Keratinocyte (primary cell): ENCODE data around the gene SLC26A3. TPM values are rescaled to one million over a fixed set of nuclear protein-coding genes. Genes with fewer than 3 reads are reported as not detected.

Experiments used
- DNase-seq: peaks from one replicate; pipeline ENCODE4 v3.0.0-alpha.2; 2011; ENCODE audit warnings: low read depth, missing footprints, low spot score
- FAIRE-seq: peaks from 2 replicates; lab custom pipeline; 2011; peaks lifted over from hg19 to GRCh38; lab: Jason Lieb, UNC
- H2AFZ ChIP-seq: 2 replicates; pipeline ENCODE4 v1.6.0; 2012; ENCODE audit warnings: low read length, control low read depth, inconsistent platforms; ENCODE audit not compliant: control insufficient read depth
- H3K27ac ChIP-seq: 2 replicates; pipeline ENCODE4 v1.5.1; 2011; ENCODE audit warnings: low read length; ENCODE audit not compliant: control insufficient read depth, insufficient read depth
- H3K27me3 ChIP-seq: 3 replicates; pipeline ENCODE4 v1.6.0; 2011; ENCODE audit warnings: low read length; ENCODE audit not compliant: control insufficient read depth, insufficient read depth; ENCODE audit errors: extremely low read depth
- H3K36me3 ChIP-seq, 2 experiments: 2 replicates in 1 of 2; 3 replicates in 1 of 2; pipeline ENCODE4 v1.5.1; 2011; ENCODE audit warnings: low read length in 2 of 2, mild to moderate bottlenecking in 1 of 2; ENCODE audit not compliant: control insufficient read depth in 2 of 2, insufficient read depth in 2 of 2; ENCODE audit errors: extremely low read depth in 1 of 2
- H3K4me1 ChIP-seq: 3 replicates; pipeline ENCODE4 v1.5.1; 2011; ENCODE audit warnings: low read length; ENCODE audit not compliant: control insufficient read depth, insufficient read depth; ENCODE audit errors: extremely low read depth
- H3K4me2 ChIP-seq: 3 replicates; pipeline ENCODE4 v1.6.0; 2011; ENCODE audit warnings: low read depth, low read length; ENCODE audit not compliant: control insufficient read depth, insufficient read depth; ENCODE audit errors: extremely low read depth
- H3K4me3 ChIP-seq, 3 experiments: fragments of 200-600 bp in 1 of 3; sonication (generic) in 1 of 3; 2 replicates in 2 of 3; 3 replicates in 1 of 3; pipeline ENCODE4 v1.5.1; 2011 to 2016; ENCODE audit warnings: low read length in 3 of 3, mild to moderate bottlenecking in 3 of 3, control low read depth in 2 of 3, inconsistent platforms in 1 of 3, low read depth in 1 of 3, mixed read lengths in 1 of 3, mixed run types in 1 of 3, moderate library complexity in 1 of 3; ENCODE audit not compliant: control insufficient read depth in 2 of 3, insufficient read depth in 2 of 3; ENCODE audit errors: extremely low read depth in 1 of 3
- H3K79me2 ChIP-seq: 2 replicates; pipeline ENCODE4 v1.6.0; 2012; ENCODE audit warnings: low read length; ENCODE audit not compliant: control insufficient read depth, insufficient read depth
- H3K9ac ChIP-seq: 3 replicates; pipeline ENCODE4 v1.6.0; 2011; ENCODE audit warnings: low read length; ENCODE audit not compliant: control insufficient read depth, insufficient read depth; ENCODE audit errors: extremely low read depth
- H3K9me1 ChIP-seq: 3 replicates; pipeline ENCODE4 v1.6.0; 2011; ENCODE audit warnings: low read length; ENCODE audit not compliant: control insufficient read depth, insufficient read depth; ENCODE audit errors: extremely low read depth
- H3K9me3 ChIP-seq: 2 replicates; pipeline ENCODE4 v1.5.1; 2012; ENCODE audit warnings: low read depth, low read length; ENCODE audit not compliant: control insufficient read depth
- H4K20me1 ChIP-seq: 3 replicates; pipeline ENCODE4 v1.6.0; 2011; ENCODE audit warnings: low read length; ENCODE audit not compliant: control insufficient read depth, insufficient read depth; ENCODE audit errors: extremely low read depth
- EZH2 ChIP-seq: IDR thresholded peaks from one replicate; pipeline ENCODE4 v1.6.1; 2012; ENCODE audit warnings: inconsistent platforms, mild to moderate bottlenecking, low read length, moderate library complexity
- dilution Hi-C: fragments of 300-500 bp; cut with MboI; formaldehyde crosslinking; loops from one replicate; pipeline ENCODE4 v1.7.0; 2020; ENCODE audit warnings: low sequenced_read_pairs; ENCODE audit not compliant: extremely low pct_ligation_motif_present
- polyA plus RNA-seq, 5 experiments: library from polyadenylated mRNA; depleted of rRNA in 3 of 5; stranded (reverse) in 3 of 5; stranded (forward) in 1 of 5; unstranded in 1 of 5; fragments of >200 nt; gene quantifications; 1 replicate in 1 of 5; 2 replicates in 3 of 5; 3 replicates in 1 of 5; pipeline versions ENCODE4 v1.2.1 to v1.2.3, GENCODE V29; 2011 to 2012; ENCODE audit warnings: missing spikeins in 2 of 5, low read depth in 1 of 5, low replicate concordance in 1 of 5
- TF ChIP-seq, protein P1 (sequence below), 3 experiments: IDR thresholded peaks in 1 of 3; conservative IDR thresholded peaks in 1 of 3; optimal IDR thresholded peaks in 1 of 3; 2 replicates in 2 of 3; 3 replicates in 1 of 3; pipeline versions ENCODE3 to v1.5.1; 2011; ENCODE audit warnings: low read length in 3 of 3, mild to moderate bottlenecking in 3 of 3, moderate library complexity in 2 of 3, control low read depth in 1 of 3, inconsistent platforms in 1 of 3; ENCODE audit not compliant: insufficient read depth in 2 of 3; ENCODE audit errors: extremely low read depth in 1 of 3

SLC26A3 gene
- polyA plus RNA-seq, 1 donor (not counting 4 experiments of a cell fraction or from before 2014, with no cell fraction given), result not detected

DNA sequence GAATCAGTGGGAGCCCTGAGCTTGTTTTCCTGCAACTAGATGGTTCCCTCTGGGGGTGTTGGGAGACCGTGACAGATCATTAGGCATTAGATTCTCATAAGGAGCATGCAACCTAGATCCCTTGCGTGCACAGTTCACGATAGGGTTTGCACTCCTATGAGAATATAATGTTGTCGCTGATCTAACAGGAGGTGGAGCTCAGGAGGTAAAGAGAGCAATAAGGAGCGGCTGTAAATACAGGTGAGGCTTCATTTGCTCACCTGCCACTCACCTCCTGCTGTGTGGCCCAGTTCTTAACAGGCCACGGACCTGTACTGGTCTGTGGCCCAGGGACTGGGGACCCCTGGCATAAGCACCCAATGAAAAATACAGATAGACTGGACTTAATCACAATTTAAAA lies 10.7 kb downstream of the SLC26A3 start:
- no peaks in the 10 kb centered on the region for H3K4me1 ChIP-seq
- no peak overlapping the region for H3K4me2 ChIP-seq
- dilution Hi-C loops, result no loop called here
- no peak overlapping the region for H3K9ac ChIP-seq
- H4K20me1 ChIP-seq, result no peaks in the 10 kb centered on the region
- FAIRE-seq, result no peak
- no peak overlapping the region for H3K4me3 ChIP-seq
- H2AFZ ChIP-seq, result no peak overlapping the region
- no peak overlapping the region for H3K27ac ChIP-seq
- no peaks in the 10 kb centered on the region for H3K79me2 ChIP-seq
- no peaks in the 10 kb centered on the region for H3K9me1 ChIP-seq
- H3K36me3 ChIP-seq, result no peaks in the 10 kb centered on the region
- H3K9me3 ChIP-seq, result no peaks in the 10 kb centered on the region
- TF ChIP-seq, protein P1, sequence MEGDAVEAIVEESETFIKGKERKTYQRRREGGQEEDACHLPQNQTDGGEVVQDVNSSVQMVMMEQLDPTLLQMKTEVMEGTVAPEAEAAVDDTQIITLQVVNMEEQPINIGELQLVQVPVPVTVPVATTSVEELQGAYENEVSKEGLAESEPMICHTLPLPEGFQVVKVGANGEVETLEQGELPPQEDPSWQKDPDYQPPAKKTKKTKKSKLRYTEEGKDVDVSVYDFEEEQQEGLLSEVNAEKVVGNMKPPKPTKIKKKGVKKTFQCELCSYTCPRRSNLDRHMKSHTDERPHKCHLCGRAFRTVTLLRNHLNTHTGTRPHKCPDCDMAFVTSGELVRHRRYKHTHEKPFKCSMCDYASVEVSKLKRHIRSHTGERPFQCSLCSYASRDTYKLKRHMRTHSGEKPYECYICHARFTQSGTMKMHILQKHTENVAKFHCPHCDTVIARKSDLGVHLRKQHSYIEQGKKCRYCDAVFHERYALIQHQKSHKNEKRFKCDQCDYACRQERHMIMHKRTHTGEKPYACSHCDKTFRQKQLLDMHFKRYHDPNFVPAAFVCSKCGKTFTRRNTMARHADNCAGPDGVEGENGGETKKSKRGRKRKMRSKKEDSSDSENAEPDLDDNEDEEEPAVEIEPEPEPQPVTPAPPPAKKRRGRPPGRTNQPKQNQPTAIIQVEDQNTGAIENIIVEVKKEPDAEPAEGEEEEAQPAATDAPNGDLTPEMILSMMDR (optimal IDR thresholded peaks at IDR 0.05 in 1 of 3, IDR thresholded peaks at IDR 0.05 in 1 of 3, conservative IDR thresholded peaks at IDR 0.05 in 1 of 3; ENCODE audit: extremely low read depth in 1 of 3, insufficient read depth in 2 of 3, low read length in 3 of 3), result no peak
- TF ChIP-seq EZH2, result no peak
- H3K27me3 ChIP-seq, result peaks cover 3% of the 10 kb centered on the region
- DNase-seq, result no peak

DNA sequence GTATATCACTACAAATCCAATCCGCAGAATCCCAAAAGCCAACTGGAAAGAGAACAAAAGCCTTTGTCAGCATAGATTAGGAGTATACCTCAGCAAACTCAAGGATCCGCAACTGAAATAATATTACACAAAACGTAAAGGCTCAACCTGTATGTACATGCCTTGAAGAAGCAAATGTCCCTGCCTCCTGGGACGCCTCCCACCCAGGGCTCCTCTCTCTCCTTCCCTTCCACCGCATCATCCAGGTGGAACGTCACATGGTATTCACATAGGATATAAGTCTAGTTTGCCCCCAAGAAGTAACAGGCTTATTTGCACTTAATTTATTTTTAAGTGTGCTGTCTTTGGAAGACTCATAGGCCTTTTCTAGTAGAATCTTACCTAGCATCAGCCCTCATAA lies 13.4 kb downstream of the SLC26A3 start:
- H4K20me1 ChIP-seq, result no peaks in the 10 kb centered on the region

More for the DNA sequence above, 13.4 kb downstream of the SLC26A3 start:
- no peak overlapping the region for H3K4me2 ChIP-seq
- H3K4me1 ChIP-seq, result no peaks in the 10 kb centered on the region
- H2AFZ ChIP-seq, result no peak overlapping the region
- H3K27me3 ChIP-seq, result peaks cover 6% of the 10 kb centered on the region
- no peak overlapping the region for H3K27ac ChIP-seq
- H3K79me2 ChIP-seq, result no peaks in the 10 kb centered on the region
- no peak for TF ChIP-seq EZH2
- TF ChIP-seq, protein P1 (optimal IDR thresholded peaks at IDR 0.05 in 1 of 3, IDR thresholded peaks at IDR 0.05 in 1 of 3, conservative IDR thresholded peaks at IDR 0.05 in 1 of 3; ENCODE audit: extremely low read depth in 1 of 3, insufficient read depth in 2 of 3, low read length in 3 of 3), result no peak
- no peaks in the 10 kb centered on the region for H3K36me3 ChIP-seq
- DNase-seq, result no peak
- FAIRE-seq, result no peak
- H3K9me1 ChIP-seq, result no peaks in the 10 kb centered on the region
- no peak overlapping the region for H3K4me3 ChIP-seq
- no peak overlapping the region for H3K9ac ChIP-seq
- H3K9me3 ChIP-seq, result no peaks in the 10 kb centered on the region
- dilution Hi-C loops, result no loop called here
